H9 (cell line): ENCODE data around the gene SCIN. TPM values are rescaled to one million over a fixed set of nuclear protein-coding genes. Genes with fewer than 3 reads are reported as not detected.

Source experiments
- DNase-seq: peaks from one replicate; pipeline ENCODE4 v3.0.0-alpha.2; 2017
- H2AFZ ChIP-seq: one replicate; pipeline ENCODE4 v1.6.1; 2013; ENCODE audit warnings: mild to moderate bottlenecking, low read length, control low read depth, moderate library complexity
- H2AK5ac ChIP-seq: 2 replicates; pipeline ENCODE4 v1.6.1; 2013; ENCODE audit warnings: low read length, control low read depth, mixed read lengths; ENCODE audit not compliant: insufficient read length
- H2BK120ac ChIP-seq: one replicate; pipeline ENCODE4 v1.6.1; 2013; ENCODE audit warnings: low read depth, mild to moderate bottlenecking, low read length, control low read depth, inconsistent platforms; ENCODE audit not compliant: poor library complexity, severe bottlenecking
- H2BK12ac ChIP-seq: 2 replicates; pipeline ENCODE4 v1.6.1; 2013; ENCODE audit warnings: low read length, control low read depth, mixed read lengths, low read depth; ENCODE audit not compliant: insufficient read length
- H2BK15ac ChIP-seq: 2 replicates; pipeline ENCODE4 v1.6.1; 2013; ENCODE audit warnings: low read depth, low read length, control low read depth
- H2BK20ac ChIP-seq: one replicate; pipeline ENCODE4 v1.6.1; 2013; ENCODE audit warnings: low read depth, mild to moderate bottlenecking, low read length, control low read depth, inconsistent platforms; ENCODE audit not compliant: poor library complexity, severe bottlenecking
- H2BK5ac ChIP-seq: 2 replicates; pipeline ENCODE4 v1.6.1; 2013; ENCODE audit warnings: low read length, control low read depth, mixed read lengths; ENCODE audit not compliant: insufficient read length
- H3K14ac ChIP-seq: 2 replicates; pipeline ENCODE4 v1.6.1; 2013; ENCODE audit warnings: low read length, control low read depth; ENCODE audit not compliant: insufficient read depth
- H3K18ac ChIP-seq: 2 replicates; pipeline ENCODE4 v1.6.1; 2013; ENCODE audit warnings: low read depth, mild to moderate bottlenecking, mixed read lengths, low read length, control low read depth; ENCODE audit not compliant: insufficient read length
- H3K23ac ChIP-seq: 2 replicates; pipeline ENCODE4 v1.6.1; 2013; ENCODE audit warnings: low read length, control low read depth, mixed read lengths, low read depth; ENCODE audit not compliant: insufficient read length
- H3K23me2 ChIP-seq: 2 replicates; pipeline ENCODE4 v1.6.1; 2013; ENCODE audit warnings: low read depth, mild to moderate bottlenecking, mixed read lengths, low read length, control low read depth; ENCODE audit not compliant: insufficient read length, poor library complexity, severe bottlenecking
- H3K27ac ChIP-seq: 2 replicates; pipeline ENCODE4 v1.5.1; 2013; ENCODE audit warnings: low read length, control low read depth, mixed read lengths, low read depth; ENCODE audit not compliant: insufficient read length
- H3K27me3 ChIP-seq: 2 replicates; pipeline ENCODE4 v1.6.1; 2013; ENCODE audit warnings: low read length, control low read depth, inconsistent platforms; ENCODE audit not compliant: insufficient read depth
- H3K4ac ChIP-seq: 2 replicates; pipeline ENCODE4 v1.6.1; 2013; ENCODE audit warnings: low read depth, mild to moderate bottlenecking, control low read depth, inconsistent platforms, low read length, moderate library complexity
- H3K4me1 ChIP-seq: 2 replicates; pipeline ENCODE4 v1.6.1; 2013; ENCODE audit warnings: low read length, control low read depth, inconsistent platforms; ENCODE audit not compliant: insufficient read depth
- H3K4me2 ChIP-seq: 2 replicates; pipeline ENCODE4 v1.6.1; 2013; ENCODE audit warnings: low read length, control low read depth, mixed read lengths; ENCODE audit not compliant: insufficient read length, insufficient read depth
- H3K56ac ChIP-seq: 2 replicates; pipeline ENCODE4 v1.6.1; 2013; ENCODE audit warnings: low read depth, mild to moderate bottlenecking, mixed read lengths, low read length, control low read depth; ENCODE audit not compliant: insufficient read length
- H3K79me1 ChIP-seq: 2 replicates; pipeline ENCODE4 v1.6.1; 2013; ENCODE audit warnings: low read depth, mild to moderate bottlenecking, moderate library complexity, low read length, control low read depth, inconsistent platforms; ENCODE audit not compliant: insufficient read depth, poor library complexity, severe bottlenecking
- H3K79me2 ChIP-seq: 2 replicates; pipeline ENCODE4 v1.6.1; 2013; ENCODE audit warnings: low read length, control low read depth, inconsistent platforms; ENCODE audit not compliant: insufficient read depth
- H3K9ac ChIP-seq: 2 replicates; pipeline ENCODE4 v1.6.1; 2013; ENCODE audit warnings: low read length, control low read depth, mixed read lengths; ENCODE audit not compliant: insufficient read length; ENCODE audit errors: extremely low read depth
- H3K9me3 ChIP-seq: one replicate; pipeline ENCODE4 v1.6.1; 2013; ENCODE audit warnings: low read depth, low read length, inconsistent platforms; ENCODE audit not compliant: control insufficient read depth
- H3T11ph ChIP-seq: one replicate; pipeline ENCODE4 v1.6.1; 2013; ENCODE audit warnings: mild to moderate bottlenecking, low read length, control low read depth, inconsistent platforms
- H4K20me1 ChIP-seq: one replicate; pipeline ENCODE4 v1.6.1; 2013; ENCODE audit not compliant: control insufficient read depth, insufficient read length, insufficient read depth
- H4K5ac ChIP-seq: 2 replicates; pipeline ENCODE4 v1.6.1; 2013; ENCODE audit warnings: low read depth, mild to moderate bottlenecking, mixed read lengths, low read length, control low read depth; ENCODE audit not compliant: insufficient read length
- H4K8ac ChIP-seq: replicated peaks from 2 replicates; pipeline ENCODE4 v1.6.1; 2013; ENCODE audit warnings: low read length, control low read depth, mixed read lengths, low read depth; ENCODE audit not compliant: insufficient read length
- H4K91ac ChIP-seq: 2 replicates; pipeline ENCODE4 v1.6.1; 2013; ENCODE audit warnings: low read depth, mild to moderate bottlenecking, moderate library complexity, mixed read lengths, low read length, control low read depth; ENCODE audit not compliant: insufficient read length
- H3K27ac Mint-ChIP-seq, 3 experiments: 2 replicates in 2 of 3; 3 replicates in 1 of 3; pipeline ENCODE4 v1.8.0; 2020 to 2021; ENCODE audit warnings: mixed read lengths in 3 of 3, mild to moderate bottlenecking in 1 of 3, moderate library complexity in 1 of 3
- H3K27me3 Mint-ChIP-seq: 2 replicates; pipeline ENCODE4 v1.8.0; 2021; ENCODE audit warnings: low read depth, mild to moderate bottlenecking, moderate library complexity, mixed read lengths
- H3K36me3 Mint-ChIP-seq, 3 experiments: 2 replicates in 2 of 3; 3 replicates in 1 of 3; pipeline ENCODE4 v1.8.0; 2020 to 2021; ENCODE audit warnings: low read depth in 3 of 3, mixed read lengths in 3 of 3; ENCODE audit not compliant: insufficient read depth in 1 of 3
- H3K4me1 Mint-ChIP-seq, 2 experiments: 2 replicates each; pipeline ENCODE4 v1.8.0; 2020; ENCODE audit warnings: mixed read lengths in 2 of 2
- H3K4me3 Mint-ChIP-seq, 2 experiments: 2 replicates in 1 of 2; 3 replicates in 1 of 2; pipeline ENCODE4 v1.8.0; 2020 to 2021; ENCODE audit warnings: mild to moderate bottlenecking in 2 of 2, mixed read lengths in 2 of 2, moderate library complexity in 1 of 2
- H3K9me3 Mint-ChIP-seq, 2 experiments: 2 replicates in 1 of 2; 3 replicates in 1 of 2; pipeline ENCODE4 v1.8.0; 2020; ENCODE audit warnings: mild to moderate bottlenecking in 2 of 2, mixed read lengths in 2 of 2, moderate library complexity in 1 of 2
- WGBS: extraction: QIAGEN DNeasy Blood & Tissue Kit; methylation state at CpG from one replicate; pipeline ENCODE4 v1.1.7; 2013; ENCODE audit warnings: missing lambda C conversion rate, low lambda C conversion rate, mixed read lengths; ENCODE audit not compliant: insufficient read length; ENCODE audit errors: extremely low coverage; 5-methylcytosine and 5-hydroxymethylcytosine counted together
- total RNA-seq: library from RNA; stranded (reverse); gene quantifications from 2 replicates; pipeline ENCODE4 v1.2.1, GENCODE V29; 2021
- TF ChIP-seq, protein P1 (sequence below): fragments of 200-600 bp; sonication (generic); conservative IDR thresholded peaks from 3 replicates; pipeline ENCODE4 v1.8.0; 2021; ENCODE audit warnings: antibody characterized with exemption, mild to moderate bottlenecking

Gene SCIN
- total RNA-seq, 1 experiment from 2014 or later: 0.44 TPM

- H3K4ac ChIP-seq: no peak overlapping the region
- H2AFZ ChIP-seq: no peak overlapping the region
- H4K8ac ChIP-seq: no peak overlapping the region
- H3K27me3 ChIP-seq: no peaks in the 10 kb centered on the region
- no peak overlapping the region for H3T11ph ChIP-seq
- H3K4me2 ChIP-seq: no peak overlapping the region
- no peaks in the 10 kb centered on the region for H3K4me1 ChIP-seq
- TF ChIP-seq, protein P1, sequence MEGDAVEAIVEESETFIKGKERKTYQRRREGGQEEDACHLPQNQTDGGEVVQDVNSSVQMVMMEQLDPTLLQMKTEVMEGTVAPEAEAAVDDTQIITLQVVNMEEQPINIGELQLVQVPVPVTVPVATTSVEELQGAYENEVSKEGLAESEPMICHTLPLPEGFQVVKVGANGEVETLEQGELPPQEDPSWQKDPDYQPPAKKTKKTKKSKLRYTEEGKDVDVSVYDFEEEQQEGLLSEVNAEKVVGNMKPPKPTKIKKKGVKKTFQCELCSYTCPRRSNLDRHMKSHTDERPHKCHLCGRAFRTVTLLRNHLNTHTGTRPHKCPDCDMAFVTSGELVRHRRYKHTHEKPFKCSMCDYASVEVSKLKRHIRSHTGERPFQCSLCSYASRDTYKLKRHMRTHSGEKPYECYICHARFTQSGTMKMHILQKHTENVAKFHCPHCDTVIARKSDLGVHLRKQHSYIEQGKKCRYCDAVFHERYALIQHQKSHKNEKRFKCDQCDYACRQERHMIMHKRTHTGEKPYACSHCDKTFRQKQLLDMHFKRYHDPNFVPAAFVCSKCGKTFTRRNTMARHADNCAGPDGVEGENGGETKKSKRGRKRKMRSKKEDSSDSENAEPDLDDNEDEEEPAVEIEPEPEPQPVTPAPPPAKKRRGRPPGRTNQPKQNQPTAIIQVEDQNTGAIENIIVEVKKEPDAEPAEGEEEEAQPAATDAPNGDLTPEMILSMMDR: no peak
- H3K36me3 Mint-ChIP-seq: peaks cover 4 to 12% (median 6%) of the 10 kb centered on the region in 3 experiments; a peak in 5 of 7 replicates
- H2BK12ac ChIP-seq: no peak overlapping the region
- H4K5ac ChIP-seq: no peak overlapping the region
- no peaks in the 10 kb centered on the region for H4K20me1 ChIP-seq
- H3K79me2 ChIP-seq: no peaks in the 10 kb centered on the region
- H3K18ac ChIP-seq: no peak overlapping the region
- H3K27ac Mint-ChIP-seq: no peak overlapping the region
- H3K23ac ChIP-seq: no peak overlapping the region
- H2BK120ac ChIP-seq: no peak overlapping the region
- no peaks in the 10 kb centered on the region for H3K4me1 Mint-ChIP-seq
- H3K4me3 Mint-ChIP-seq: no peak overlapping the region
- H3K9me3 Mint-ChIP-seq: peaks cover 8 to 9% of the 10 kb centered on the region in 2 experiments; a peak in 4 of 5 replicates
- no peak overlapping the region for H2BK20ac ChIP-seq
- no peaks in the 10 kb centered on the region for H3K79me1 ChIP-seq
- no peak overlapping the region for H4K91ac ChIP-seq
- peaks cover 4% of the 10 kb centered on the region for H3K23me2 ChIP-seq
- no peak overlapping the region for H3K27ac ChIP-seq
- no peak for DNase-seq
- H3K9me3 ChIP-seq: no peaks in the 10 kb centered on the region
- no peak overlapping the region for H3K9ac ChIP-seq
- no peak overlapping the region for H2AK5ac ChIP-seq
- H3K56ac ChIP-seq: no peak overlapping the region
- no peak overlapping the region for H3K14ac ChIP-seq
- no peaks in the 10 kb centered on the region for H3K27me3 Mint-ChIP-seq
- H2BK5ac ChIP-seq: no peak overlapping the region
- WGBS: no CpG with 5 or more reads among the region's 7 CpGs
- no peak overlapping the region for H2BK15ac ChIP-seq
These were observed 25.8 kb downstream of the SCIN start for GRCh38 chr7:12596225-12596790.
